ENCODE results near the gene LYPLA2. TPM values are rescaled to one million over a fixed set of nuclear protein-coding genes. Genes with fewer than 3 reads are reported as not detected.
A peak's percentile ranks its signal among the peaks of the same experiment; 100 is the strongest.

LYPLA2 gene
- total and polyA plus RNA-seq, 9 donors = 23.5 to 42.9 (median 37.1) TPM

- Histone ChIP-seq H3K9me3 (replicated peaks; ENCODE audit: control insufficient read depth, low read depth, low read length) (no peaks in the 10 kb centered on the region), H3K27ac (ENCODE audit: low read length) (no peak overlapping the region), H3K36me3 (ENCODE audit: control insufficient read depth, insufficient read depth, low read length) (peaks cover 72% of the 10 kb centered on the region), H3K27me3 (ENCODE audit: control insufficient read depth, insufficient read depth, low read length) (no peaks in the 10 kb centered on the region), H3K4me1 (ENCODE audit: control insufficient read depth, insufficient read depth, low read length) (no peaks in the 10 kb centered on the region), H3K4me3 (ENCODE audit: low read length) (no peak overlapping the region)
- WGBS (ENCODE audit: insufficient coverage) = 67% methylated on average over 1 of the region's 4 CpGs
- no peak for DNase-seq
These were observed 39.1 kb upstream of the LYPLA2 start for GRCh38 chr1:23751815-23752200.

DNA sequence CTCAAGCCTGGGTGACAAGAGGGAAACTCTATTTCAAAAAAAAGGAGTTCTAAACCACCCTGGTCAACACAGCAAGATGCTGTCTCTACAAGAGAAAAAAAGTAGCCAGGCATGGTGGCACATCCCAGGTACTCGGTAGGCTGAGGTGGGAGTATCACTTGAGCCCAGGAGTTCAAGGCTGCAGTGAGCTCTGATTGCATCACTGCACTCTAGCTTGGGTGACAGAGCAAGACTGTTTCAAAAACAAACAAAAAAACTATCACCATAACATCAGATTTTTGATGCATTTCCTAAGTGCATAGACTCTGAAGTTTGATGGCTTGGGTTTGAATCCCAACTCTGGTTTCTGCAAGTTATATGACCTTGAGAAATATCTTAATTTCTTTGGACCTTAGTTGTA lies 38.0 kb upstream of the LYPLA2 start:
- DNase-seq = no peak
- Histone ChIP-seq H3K27ac (ENCODE audit: low read length) (no peak overlapping the region), H3K27me3 (ENCODE audit: control insufficient read depth, insufficient read depth, low read length) (no peaks in the 10 kb centered on the region), H3K4me1 (ENCODE audit: control insufficient read depth, insufficient read depth, low read length) (no peaks in the 10 kb centered on the region), H3K36me3 (ENCODE audit: control insufficient read depth, insufficient read depth, low read length) (peaks cover 82% of the 10 kb centered on the region), H3K4me3 (ENCODE audit: low read length) (no peak overlapping the region), H3K9me3 (replicated peaks; ENCODE audit: control insufficient read depth, low read depth, low read length) (no peaks in the 10 kb centered on the region)
- WGBS (ENCODE audit: insufficient coverage) = no CpG with 5 or more reads among the region's 1 CpG

GRCh38 chr1:23756676-23757075 lies 34.3 kb upstream of the LYPLA2 start:
- WGBS (ENCODE audit: insufficient coverage) = 100% methylated on average over 2 of the region's 3 CpGs
- no peak overlapping the region for H3K4me3 ChIP-seq (ENCODE audit: low read length)
- H3K27ac ChIP-seq (ENCODE audit: low read length) = no peak overlapping the region
- H3K4me1 ChIP-seq (ENCODE audit: control insufficient read depth, insufficient read depth, low read length) = peaks cover 3% of the 10 kb centered on the region
- DNase-seq = no peak
- H3K36me3 ChIP-seq (ENCODE audit: control insufficient read depth, insufficient read depth, low read length) = peaks cover 95% of the 10 kb centered on the region
- H3K9me3 ChIP-seq (replicated peaks; ENCODE audit: control insufficient read depth, low read depth, low read length) = no peaks in the 10 kb centered on the region
- H3K27me3 ChIP-seq (ENCODE audit: control insufficient read depth, insufficient read depth, low read length) = no peaks in the 10 kb centered on the region

DNA sequence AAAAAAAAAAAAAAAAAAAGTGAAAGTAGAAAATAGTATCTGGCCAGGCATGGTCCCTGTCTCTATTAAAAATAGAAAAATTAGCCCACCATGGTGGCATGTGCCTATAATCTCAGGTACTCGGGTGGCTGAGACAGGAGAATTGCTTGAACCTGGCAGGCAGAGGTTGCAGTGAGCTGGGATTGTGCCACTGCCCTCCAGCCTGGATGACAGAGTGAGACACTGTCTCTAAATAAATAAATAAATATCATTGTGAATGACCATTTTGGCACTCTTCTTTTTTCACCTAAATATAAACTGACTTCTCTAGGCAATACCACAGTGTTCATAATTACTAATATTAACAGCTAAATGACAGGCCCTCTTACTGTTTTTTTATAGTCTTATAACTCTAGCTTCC lies 33.1 kb upstream of the LYPLA2 start:
- H3K4me1 ChIP-seq (ENCODE audit: control insufficient read depth, insufficient read depth, low read length) = peaks cover 3% of the 10 kb centered on the region
- H3K9me3 ChIP-seq (replicated peaks; ENCODE audit: control insufficient read depth, low read depth, low read length) = no peaks in the 10 kb centered on the region
- H3K27me3 ChIP-seq (ENCODE audit: control insufficient read depth, insufficient read depth, low read length) = no peaks in the 10 kb centered on the region
- no peak for DNase-seq
- no peak overlapping the region for H3K27ac ChIP-seq (ENCODE audit: low read length)
- no peak overlapping the region for H3K4me3 ChIP-seq (ENCODE audit: low read length)
- H3K36me3 ChIP-seq (ENCODE audit: control insufficient read depth, insufficient read depth, low read length) = peaks cover 90% of the 10 kb centered on the region
- no CpG with 5 or more reads among the region's 1 CpG for WGBS (ENCODE audit: insufficient coverage)

- H3K36me3 ChIP-seq (ENCODE audit: control insufficient read depth, insufficient read depth, low read length) = peaks cover 82% of the 10 kb centered on the region
- DNase-seq = peak; percentile 17
- 100% methylated on average over 1 of the region's 4 CpGs for WGBS (ENCODE audit: insufficient coverage)
These were observed 31.7 kb upstream of the LYPLA2 start for GRCh38 chr1:23759277-23759676.

GRCh38 chr1:23763041-23763577 lies 27.8 kb upstream of the LYPLA2 start:
- Histone ChIP-seq H3K36me3 (ENCODE audit: control insufficient read depth, insufficient read depth, low read length) (peaks cover 62% of the 10 kb centered on the region), H3K27me3 (ENCODE audit: control insufficient read depth, insufficient read depth, low read length) (no peaks in the 10 kb centered on the region), H3K4me1 (ENCODE audit: control insufficient read depth, insufficient read depth, low read length) (peaks cover 7% of the 10 kb centered on the region), H3K9me3 (replicated peaks; ENCODE audit: control insufficient read depth, low read depth, low read length) (no peaks in the 10 kb centered on the region), H3K4me3 (ENCODE audit: low read length) (no peak overlapping the region), H3K27ac (ENCODE audit: low read length) (no peak overlapping the region)
- 29% methylated on average over 4 of the region's 7 CpGs for WGBS (ENCODE audit: insufficient coverage)
- DNase-seq = peak; percentile 40

More at GRCh38 chr1:23759277-23759676, 31.7 kb upstream of the LYPLA2 start:
- no peaks in the 10 kb centered on the region for H3K9me3 ChIP-seq (replicated peaks; ENCODE audit: control insufficient read depth, low read depth, low read length)
- peaks cover 7% of the 10 kb centered on the region for H3K4me1 ChIP-seq (ENCODE audit: control insufficient read depth, insufficient read depth, low read length)
- no peak overlapping the region for H3K27ac ChIP-seq (ENCODE audit: low read length)
- H3K27me3 ChIP-seq (ENCODE audit: control insufficient read depth, insufficient read depth, low read length) = no peaks in the 10 kb centered on the region
- no peak overlapping the region for H3K4me3 ChIP-seq (ENCODE audit: low read length)

DNA sequence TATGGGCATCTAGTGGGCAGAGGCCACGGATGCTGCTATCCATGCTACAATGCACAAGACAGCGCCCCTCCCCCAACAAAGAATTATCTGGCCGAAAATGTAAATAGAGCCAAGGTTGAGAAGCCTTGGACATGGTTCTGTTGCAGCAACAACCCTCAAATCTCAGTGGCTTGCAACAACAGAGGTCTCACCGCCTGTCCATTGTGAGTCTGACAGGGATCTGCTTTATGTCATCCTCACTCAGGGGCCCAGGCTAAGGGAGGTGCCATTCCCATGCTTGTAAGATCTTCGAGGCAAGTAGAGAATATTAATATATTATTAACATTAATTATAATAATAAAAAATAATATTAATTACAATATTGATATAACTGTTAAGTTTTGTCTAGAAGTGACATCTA lies 22.2 kb upstream of the LYPLA2 start:
- no peaks in the 10 kb centered on the region for H3K27me3 ChIP-seq (ENCODE audit: control insufficient read depth, insufficient read depth, low read length)
- DNase-seq = no peak
- H3K27ac ChIP-seq (ENCODE audit: low read length) = no peak overlapping the region
- H3K36me3 ChIP-seq (ENCODE audit: control insufficient read depth, insufficient read depth, low read length) = peaks cover 25% of the 10 kb centered on the region
- WGBS (ENCODE audit: insufficient coverage) = 80% methylated on average over 1 of the region's 5 CpGs
- peaks cover 2% of the 10 kb centered on the region for H3K4me1 ChIP-seq (ENCODE audit: control insufficient read depth, insufficient read depth, low read length)
- H3K9me3 ChIP-seq (replicated peaks; ENCODE audit: control insufficient read depth, low read depth, low read length) = no peaks in the 10 kb centered on the region
- no peak overlapping the region for H3K4me3 ChIP-seq (ENCODE audit: low read length)

- Histone ChIP-seq H3K27ac (ENCODE audit: low read length) (no peak overlapping the region), H3K27me3 (ENCODE audit: control insufficient read depth, insufficient read depth, low read length) (no peaks in the 10 kb centered on the region), H3K4me3 (ENCODE audit: low read length) (no peak overlapping the region), H3K9me3 (replicated peaks; ENCODE audit: control insufficient read depth, low read depth, low read length) (no peaks in the 10 kb centered on the region), H3K36me3 (ENCODE audit: control insufficient read depth, insufficient read depth, low read length) (peaks cover 9% of the 10 kb centered on the region), H3K4me1 (ENCODE audit: control insufficient read depth, insufficient read depth, low read length) (peaks cover 2% of the 10 kb centered on the region)
- 11% methylated on average over 7 of the region's 14 CpGs for WGBS (ENCODE audit: insufficient coverage)
- DNase-seq = peak; percentile 87
These were observed 18.7 kb upstream of the LYPLA2 start for GRCh38 chr1:23772049-23772853.

DNA sequence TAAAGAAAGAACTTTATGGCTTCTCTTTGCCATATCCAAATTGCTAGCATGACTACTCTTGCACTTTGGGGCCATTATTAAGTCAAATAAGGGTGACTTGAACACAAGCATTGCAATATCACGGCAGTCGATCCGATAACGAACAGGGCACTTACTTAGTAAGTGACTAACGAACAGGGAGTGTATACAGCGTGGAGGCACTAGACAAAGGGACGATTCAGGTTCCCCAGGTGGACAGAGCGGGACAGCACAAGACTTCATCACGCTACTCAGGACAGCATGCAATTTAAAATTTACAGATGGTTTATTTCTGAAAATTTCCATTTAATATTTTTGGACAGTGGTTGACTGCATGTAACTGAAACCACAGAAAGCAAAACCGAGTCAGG lies 18.1 kb upstream of the LYPLA2 start:
- WGBS (ENCODE audit: insufficient coverage) = 87% methylated on average over 9 of the region's 10 CpGs
- Histone ChIP-seq H3K27me3 (ENCODE audit: control insufficient read depth, insufficient read depth, low read length) (no peaks in the 10 kb centered on the region), H3K4me3 (ENCODE audit: low read length) (no peak overlapping the region), H3K4me1 (ENCODE audit: control insufficient read depth, insufficient read depth, low read length) (peaks cover 7% of the 10 kb centered on the region), H3K27ac (ENCODE audit: low read length) (no peak overlapping the region), H3K9me3 (replicated peaks; ENCODE audit: control insufficient read depth, low read depth, low read length) (no peaks in the 10 kb centered on the region), H3K36me3 (ENCODE audit: control insufficient read depth, insufficient read depth, low read length) (peaks cover 7% of the 10 kb centered on the region)
- DNase-seq = no peak

DNA sequence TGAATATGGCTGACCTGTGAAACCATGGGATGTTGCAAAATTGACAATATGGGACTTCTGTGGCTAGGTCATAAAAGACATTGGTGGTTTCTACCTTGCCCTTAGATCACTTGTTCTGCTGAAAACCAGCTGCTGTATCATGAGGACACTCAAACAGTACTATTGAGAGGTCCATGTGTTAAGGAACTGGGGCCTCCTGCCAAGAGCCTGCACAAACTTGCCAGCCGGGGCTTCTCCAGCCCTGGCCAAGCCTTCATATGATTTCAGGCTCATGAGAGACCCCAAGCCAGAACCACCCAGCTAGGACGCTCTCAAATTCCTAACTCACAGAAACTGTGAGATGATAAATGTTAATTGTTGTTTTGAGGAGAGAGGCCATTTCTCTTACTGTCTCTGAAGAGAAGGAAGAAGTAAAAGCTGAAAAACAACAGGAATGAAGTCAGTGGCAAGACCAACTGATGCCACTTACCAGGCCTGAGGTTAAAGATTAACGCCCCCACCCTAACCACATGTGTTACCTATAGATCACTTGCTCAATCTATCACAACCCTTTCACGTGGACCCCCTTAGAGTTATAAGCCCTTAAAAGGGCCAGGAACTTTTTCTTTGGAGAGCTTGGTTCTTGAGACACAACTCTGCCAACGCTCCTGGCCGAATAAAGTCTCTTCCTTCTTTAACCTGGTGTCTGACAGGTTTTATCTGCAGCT lies 16.6 kb upstream of the LYPLA2 start:
- no peaks in the 10 kb centered on the region for H3K36me3 ChIP-seq (ENCODE audit: control insufficient read depth, insufficient read depth, low read length)
- no peaks in the 10 kb centered on the region for H3K27me3 ChIP-seq (ENCODE audit: control insufficient read depth, insufficient read depth, low read length)
- no peak overlapping the region for H3K4me3 ChIP-seq (ENCODE audit: low read length)
- DNase-seq = no peak
- 65% methylated on average over 2 of the region's 6 CpGs for WGBS (ENCODE audit: insufficient coverage)
- H3K27ac ChIP-seq (ENCODE audit: low read length) = no peak overlapping the region
- H3K4me1 ChIP-seq (ENCODE audit: control insufficient read depth, insufficient read depth, low read length) = peaks cover 14% of the 10 kb centered on the region
- H3K9me3 ChIP-seq (replicated peaks; ENCODE audit: control insufficient read depth, low read depth, low read length) = no peaks in the 10 kb centered on the region
